WERI-Rb-1 (cell line): Measurements from ENCODE around the gene TTC39B.
"Not testable (repeated sequence)": the region's sequence is repeated elsewhere in the genome, so short reads cannot be mapped to it uniquely, and the experiment has no call there.

Source experiments
- DNase-seq: peaks from one replicate; pipeline ENCODE4 v3.0.0-alpha.2; 2020
- H3K27ac ChIP-seq: fragments of 250-450 bp; sonication (Bioruptor Pico); 2 replicates; pipeline ENCODE4 v1.5.1; 2020; ENCODE audit warnings: mild to moderate bottlenecking, moderate library complexity
- H3K27me3 ChIP-seq: fragments of 250-450 bp; sonication (Bioruptor Pico); 2 replicates; pipeline ENCODE4 v1.5.1; 2021; ENCODE audit warnings: mild to moderate bottlenecking, low read depth, moderate library complexity; ENCODE audit not compliant: insufficient read depth, severe bottlenecking
- H3K36me3 ChIP-seq: fragments of 250-450 bp; sonication (Bioruptor Pico); 2 replicates; pipeline ENCODE4 v1.5.1; 2020; ENCODE audit warnings: mild to moderate bottlenecking, moderate library complexity
- H3K4me3 ChIP-seq: 2 replicates; pipeline ENCODE4 v1.5.1; 2011; ENCODE audit warnings: low read depth, mild to moderate bottlenecking, control low read depth, low read length
- H3K9me3 ChIP-seq: fragments of 250-450 bp; sonication (Bioruptor Pico); 2 replicates; pipeline ENCODE4 v1.5.1; 2021; ENCODE audit warnings: mild to moderate bottlenecking, moderate library complexity; ENCODE audit not compliant: severe bottlenecking
- TF ChIP-seq, protein P1 (sequence below): IDR thresholded peaks from 2 replicates; pipeline ENCODE4 v1.5.1; 2011; ENCODE audit warnings: low read depth, mild to moderate bottlenecking, control low read depth, inconsistent platforms, low read length

Gene TTC39B

GRCh38 chr9:15240927-15241326, 66.1 kb downstream of the TTC39B start:
- H3K9me3 ChIP-seq, result peaks cover 3% of the 10 kb centered on the region
- H3K27me3 ChIP-seq, result no peaks in the 10 kb centered on the region
- no peak overlapping the region for H3K27ac ChIP-seq
- H3K36me3 ChIP-seq, result no peaks in the 10 kb centered on the region
- no peak for DNase-seq
- TF ChIP-seq, protein P1, sequence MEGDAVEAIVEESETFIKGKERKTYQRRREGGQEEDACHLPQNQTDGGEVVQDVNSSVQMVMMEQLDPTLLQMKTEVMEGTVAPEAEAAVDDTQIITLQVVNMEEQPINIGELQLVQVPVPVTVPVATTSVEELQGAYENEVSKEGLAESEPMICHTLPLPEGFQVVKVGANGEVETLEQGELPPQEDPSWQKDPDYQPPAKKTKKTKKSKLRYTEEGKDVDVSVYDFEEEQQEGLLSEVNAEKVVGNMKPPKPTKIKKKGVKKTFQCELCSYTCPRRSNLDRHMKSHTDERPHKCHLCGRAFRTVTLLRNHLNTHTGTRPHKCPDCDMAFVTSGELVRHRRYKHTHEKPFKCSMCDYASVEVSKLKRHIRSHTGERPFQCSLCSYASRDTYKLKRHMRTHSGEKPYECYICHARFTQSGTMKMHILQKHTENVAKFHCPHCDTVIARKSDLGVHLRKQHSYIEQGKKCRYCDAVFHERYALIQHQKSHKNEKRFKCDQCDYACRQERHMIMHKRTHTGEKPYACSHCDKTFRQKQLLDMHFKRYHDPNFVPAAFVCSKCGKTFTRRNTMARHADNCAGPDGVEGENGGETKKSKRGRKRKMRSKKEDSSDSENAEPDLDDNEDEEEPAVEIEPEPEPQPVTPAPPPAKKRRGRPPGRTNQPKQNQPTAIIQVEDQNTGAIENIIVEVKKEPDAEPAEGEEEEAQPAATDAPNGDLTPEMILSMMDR, result no peak
- no peak overlapping the region for H3K4me3 ChIP-seq

GRCh38 chr9:15239816-15240215, 67.2 kb downstream of the TTC39B start:
- H3K4me3 ChIP-seq, result no peak overlapping the region
- DNase-seq, result no peak
- no peak overlapping the region for H3K27ac ChIP-seq
- H3K36me3 ChIP-seq, result no peaks in the 10 kb centered on the region
- TF ChIP-seq, protein P1, result no peak
- peaks cover 3% of the 10 kb centered on the region for H3K9me3 ChIP-seq
- H3K27me3 ChIP-seq, result no peaks in the 10 kb centered on the region

GRCh38 chr9:15238646-15239045, 68.4 kb downstream of the TTC39B start:
- no peaks in the 10 kb centered on the region for H3K36me3 ChIP-seq
- DNase-seq, result no peak
- H3K9me3 ChIP-seq, result peaks cover 3% of the 10 kb centered on the region
- TF ChIP-seq, protein P1, result no peak
- H3K4me3 ChIP-seq, result no peak overlapping the region
- H3K27me3 ChIP-seq, result no peaks in the 10 kb centered on the region
- no peak overlapping the region for H3K27ac ChIP-seq

DNA sequence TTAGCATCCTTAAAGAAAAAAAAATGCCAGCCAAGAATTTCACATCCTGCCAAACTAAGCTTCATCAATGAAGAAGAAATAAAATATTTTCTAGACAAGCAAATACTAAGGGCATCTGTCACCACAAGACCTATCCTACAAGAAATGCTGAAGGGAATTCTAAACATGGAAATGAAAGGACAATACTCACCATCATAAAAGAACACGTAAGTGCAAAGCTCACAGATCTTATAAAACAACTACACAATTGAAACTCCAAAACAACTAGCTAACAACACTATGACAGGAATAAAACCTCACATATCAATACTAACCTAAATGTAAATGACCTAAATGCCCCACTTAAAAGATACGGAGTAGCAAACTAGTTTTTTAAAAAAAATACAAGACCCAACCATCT, 71.4 kb downstream of the TTC39B start:
- TF ChIP-seq, protein P1, result no peak
- no peak overlapping the region for H3K4me3 ChIP-seq
- DNase-seq, result no peak
- H3K27me3 ChIP-seq, result no peaks in the 10 kb centered on the region
- no peak overlapping the region for H3K27ac ChIP-seq
- H3K36me3 ChIP-seq, result no peaks in the 10 kb centered on the region
- H3K9me3 ChIP-seq, result peaks cover 3% of the 10 kb centered on the region

- H3K27ac ChIP-seq, H3K27me3 ChIP-seq, DNase-seq, H3K4me3 ChIP-seq, H3K9me3 ChIP-seq, H3K36me3 ChIP-seq: not testable (repeated sequence)
Observed at GRCh38 chr9:15233941-15234490, 73.0 kb downstream of the TTC39B start.

GRCh38 chr9:15232706-15233280, 74.2 kb downstream of the TTC39B start:
- H3K9me3 ChIP-seq, H3K4me3 ChIP-seq, H3K36me3 ChIP-seq, H3K27ac ChIP-seq, H3K27me3 ChIP-seq: not testable (repeated sequence)
- DNase-seq, result peak; percentile 11
